ENCODE results near the gene SPNS1. TPM values are rescaled to one million over a fixed set of nuclear protein-coding genes. Genes with fewer than 3 reads are reported as not detected.

SPNS1 gene
- total RNA-seq, 1 experiment from 2014 or later = 61.3 TPM

GRCh38 chr16:28992496-28992895 lies 17.9 kb downstream of the SPNS1 start:
- Histone ChIP-seq H3K36me3 (ENCODE audit: control insufficient read depth, insufficient read depth, low read length) (no peaks in the 10 kb centered on the region), H3K4me1 (no peaks in the 10 kb centered on the region), H3K27me3 (replicated peaks; ENCODE audit: control insufficient read depth, insufficient read depth, low read length) (no peaks in the 10 kb centered on the region), H3K4me3 (ENCODE audit: low read depth, low read length) (no peak overlapping the region), H3K9me3 (no peaks in the 10 kb centered on the region)
- DNase-seq = no peak
- no peak for TF ChIP-seq CTCF (IDR thresholded peaks at IDR 0.05; ENCODE audit: insufficient read depth in 1 of 2, low read depth in 1 of 2, low read length in 1 of 2, severe bottlenecking in 1 of 2, unreplicated experiment in 1 of 2)
- CTCF ChIA-PET = no interaction called here
- H3K27me3 Mint-ChIP-seq (ENCODE audit: insufficient read depth, unreplicated experiment) = no peaks in the 10 kb centered on the region
- BruUV-seq (replicated peaks) = no TSS peak
- H3K9me3 Mint-ChIP-seq (ENCODE audit: unreplicated experiment) = no peaks in the 10 kb centered on the region
- H3K4me3 Mint-ChIP-seq (ENCODE audit: unreplicated experiment) = no peak overlapping the region
- POLR2A ChIA-PET = no interaction called here
- H3K4me1 Mint-ChIP-seq (ENCODE audit: low read depth, unreplicated experiment) = no peaks in the 10 kb centered on the region
- intact Hi-C loops (cut with micrococcal nuclease; ENCODE audit: unreplicated experiment) = no loop called here
- peaks cover 5% of the 10 kb centered on the region for H3K36me3 Mint-ChIP-seq (ENCODE audit: insufficient read depth, unreplicated experiment)
- H3K27ac Mint-ChIP-seq (ENCODE audit: unreplicated experiment) = no peak overlapping the region

- no peaks in the 10 kb centered on the region for H3K27me3 ChIP-seq (replicated peaks; ENCODE audit: control insufficient read depth, insufficient read depth, low read length)
Observed at GRCh38 chr16:28998837-28999236, 24.3 kb downstream of the SPNS1 start.

GRCh38 chr16:28999577-28999976 lies 25.0 kb downstream of the SPNS1 start:
- H3K4me3 ChIP-seq (ENCODE audit: low read depth, low read length) = no peak overlapping the region
- CTCF ChIA-PET = no interaction called here
- no peak overlapping the region for H3K4me3 Mint-ChIP-seq (ENCODE audit: unreplicated experiment)
- intact Hi-C loops (cut with micrococcal nuclease; ENCODE audit: unreplicated experiment) = no loop called here
- no peak for DNase-seq
- no peaks in the 10 kb centered on the region for H3K4me1 Mint-ChIP-seq (ENCODE audit: low read depth, unreplicated experiment)
- peaks cover 6% of the 10 kb centered on the region for H3K27me3 Mint-ChIP-seq (ENCODE audit: insufficient read depth, unreplicated experiment)
- no peaks in the 10 kb centered on the region for H3K36me3 Mint-ChIP-seq (ENCODE audit: insufficient read depth, unreplicated experiment)
- H3K36me3 ChIP-seq (ENCODE audit: control insufficient read depth, insufficient read depth, low read length) = no peaks in the 10 kb centered on the region
- no peaks in the 10 kb centered on the region for H3K4me1 ChIP-seq
- no peaks in the 10 kb centered on the region for H3K27me3 ChIP-seq (replicated peaks; ENCODE audit: control insufficient read depth, insufficient read depth, low read length)
- no peak for TF ChIP-seq CTCF (IDR thresholded peaks at IDR 0.05; ENCODE audit: insufficient read depth in 1 of 2, low read depth in 1 of 2, low read length in 1 of 2, severe bottlenecking in 1 of 2, unreplicated experiment in 1 of 2)
- BruUV-seq (replicated peaks) = no TSS peak
- POLR2A ChIA-PET = no interaction called here
- H3K9me3 ChIP-seq = no peaks in the 10 kb centered on the region
- no peak overlapping the region for H3K27ac Mint-ChIP-seq (ENCODE audit: unreplicated experiment)
- H3K9me3 Mint-ChIP-seq (ENCODE audit: unreplicated experiment) = no peaks in the 10 kb centered on the region

More at GRCh38 chr16:28998837-28999236, 24.3 kb downstream of the SPNS1 start:
- H3K36me3 Mint-ChIP-seq (ENCODE audit: insufficient read depth, unreplicated experiment) = no peaks in the 10 kb centered on the region
- Histone ChIP-seq H3K9me3 (no peaks in the 10 kb centered on the region), H3K4me1 (no peaks in the 10 kb centered on the region), H3K4me3 (ENCODE audit: low read depth, low read length) (no peak overlapping the region), H3K36me3 (ENCODE audit: control insufficient read depth, insufficient read depth, low read length) (no peaks in the 10 kb centered on the region)
- H3K27ac Mint-ChIP-seq (ENCODE audit: unreplicated experiment) = no peak overlapping the region
- H3K4me1 Mint-ChIP-seq (ENCODE audit: low read depth, unreplicated experiment) = no peaks in the 10 kb centered on the region
- H3K9me3 Mint-ChIP-seq (ENCODE audit: unreplicated experiment) = no peaks in the 10 kb centered on the region
- H3K4me3 Mint-ChIP-seq (ENCODE audit: unreplicated experiment) = no peak overlapping the region
- POLR2A ChIA-PET = no interaction called here
- intact Hi-C loops (cut with micrococcal nuclease; ENCODE audit: unreplicated experiment) = no loop called here
- BruUV-seq (replicated peaks) = no TSS peak
- DNase-seq = no peak
- TF ChIP-seq CTCF (IDR thresholded peaks at IDR 0.05; ENCODE audit: insufficient read depth in 1 of 2, low read depth in 1 of 2, low read length in 1 of 2, severe bottlenecking in 1 of 2, unreplicated experiment in 1 of 2) = no peak
- peaks cover 6% of the 10 kb centered on the region for H3K27me3 Mint-ChIP-seq (ENCODE audit: insufficient read depth, unreplicated experiment)
- CTCF ChIA-PET = no interaction called here

Data from Caco-2 (cell line).